Keratinocyte (primary cell): Measurements from ENCODE around the gene HHIPL2. TPM values are rescaled to one million over a fixed set of nuclear protein-coding genes. Genes with fewer than 3 reads are reported as not detected.

Experiments
- DNase-seq: peaks from one replicate; pipeline ENCODE4 v3.0.0-alpha.2; 2011; ENCODE audit warnings: low read depth, missing footprints, low spot score
- FAIRE-seq: peaks from 2 replicates; lab custom pipeline; 2011; peaks lifted over from hg19 to GRCh38; lab: Jason Lieb, UNC
- H2AFZ ChIP-seq: 2 replicates; pipeline ENCODE4 v1.6.0; 2012; ENCODE audit warnings: low read length, control low read depth, inconsistent platforms; ENCODE audit not compliant: control insufficient read depth
- H3K27ac ChIP-seq: 2 replicates; pipeline ENCODE4 v1.5.1; 2011; ENCODE audit warnings: low read length; ENCODE audit not compliant: control insufficient read depth, insufficient read depth
- H3K27me3 ChIP-seq: 3 replicates; pipeline ENCODE4 v1.6.0; 2011; ENCODE audit warnings: low read length; ENCODE audit not compliant: control insufficient read depth, insufficient read depth; ENCODE audit errors: extremely low read depth
- H3K36me3 ChIP-seq, 2 experiments: 2 replicates in 1 of 2; 3 replicates in 1 of 2; pipeline ENCODE4 v1.5.1; 2011; ENCODE audit warnings: low read length in 2 of 2, mild to moderate bottlenecking in 1 of 2; ENCODE audit not compliant: control insufficient read depth in 2 of 2, insufficient read depth in 2 of 2; ENCODE audit errors: extremely low read depth in 1 of 2
- H3K4me1 ChIP-seq: 3 replicates; pipeline ENCODE4 v1.5.1; 2011; ENCODE audit warnings: low read length; ENCODE audit not compliant: control insufficient read depth, insufficient read depth; ENCODE audit errors: extremely low read depth
- H3K4me2 ChIP-seq: 3 replicates; pipeline ENCODE4 v1.6.0; 2011; ENCODE audit warnings: low read depth, low read length; ENCODE audit not compliant: control insufficient read depth, insufficient read depth; ENCODE audit errors: extremely low read depth
- H3K4me3 ChIP-seq, 3 experiments: fragments of 200-600 bp in 1 of 3; sonication (generic) in 1 of 3; 2 replicates in 2 of 3; 3 replicates in 1 of 3; pipeline ENCODE4 v1.5.1; 2011 to 2016; ENCODE audit warnings: low read length in 3 of 3, mild to moderate bottlenecking in 3 of 3, control low read depth in 2 of 3, inconsistent platforms in 1 of 3, low read depth in 1 of 3, mixed read lengths in 1 of 3, mixed run types in 1 of 3, moderate library complexity in 1 of 3; ENCODE audit not compliant: control insufficient read depth in 2 of 3, insufficient read depth in 2 of 3; ENCODE audit errors: extremely low read depth in 1 of 3
- H3K79me2 ChIP-seq: 2 replicates; pipeline ENCODE4 v1.6.0; 2012; ENCODE audit warnings: low read length; ENCODE audit not compliant: control insufficient read depth, insufficient read depth
- H3K9ac ChIP-seq: 3 replicates; pipeline ENCODE4 v1.6.0; 2011; ENCODE audit warnings: low read length; ENCODE audit not compliant: control insufficient read depth, insufficient read depth; ENCODE audit errors: extremely low read depth
- H3K9me1 ChIP-seq: 3 replicates; pipeline ENCODE4 v1.6.0; 2011; ENCODE audit warnings: low read length; ENCODE audit not compliant: control insufficient read depth, insufficient read depth; ENCODE audit errors: extremely low read depth
- H3K9me3 ChIP-seq: 2 replicates; pipeline ENCODE4 v1.5.1; 2012; ENCODE audit warnings: low read depth, low read length; ENCODE audit not compliant: control insufficient read depth
- H4K20me1 ChIP-seq: 3 replicates; pipeline ENCODE4 v1.6.0; 2011; ENCODE audit warnings: low read length; ENCODE audit not compliant: control insufficient read depth, insufficient read depth; ENCODE audit errors: extremely low read depth
- EZH2 ChIP-seq: IDR thresholded peaks from one replicate; pipeline ENCODE4 v1.6.1; 2012; ENCODE audit warnings: inconsistent platforms, mild to moderate bottlenecking, low read length, moderate library complexity
- dilution Hi-C: fragments of 300-500 bp; cut with MboI; formaldehyde crosslinking; loops from one replicate; pipeline ENCODE4 v1.7.0; 2020; ENCODE audit warnings: low sequenced_read_pairs; ENCODE audit not compliant: extremely low pct_ligation_motif_present
- polyA plus RNA-seq, 5 experiments: library from polyadenylated mRNA; depleted of rRNA in 3 of 5; stranded (reverse) in 3 of 5; stranded (forward) in 1 of 5; unstranded in 1 of 5; fragments of >200 nt; gene quantifications; 1 replicate in 1 of 5; 2 replicates in 3 of 5; 3 replicates in 1 of 5; pipeline versions ENCODE4 v1.2.1 to v1.2.3, GENCODE V29; 2011 to 2012; ENCODE audit warnings: missing spikeins in 2 of 5, low read depth in 1 of 5, low replicate concordance in 1 of 5
- TF ChIP-seq, protein P1 (sequence below), 3 experiments: IDR thresholded peaks in 1 of 3; conservative IDR thresholded peaks in 1 of 3; optimal IDR thresholded peaks in 1 of 3; 2 replicates in 2 of 3; 3 replicates in 1 of 3; pipeline versions ENCODE3 to v1.5.1; 2011; ENCODE audit warnings: low read length in 3 of 3, mild to moderate bottlenecking in 3 of 3, moderate library complexity in 2 of 3, control low read depth in 1 of 3, inconsistent platforms in 1 of 3; ENCODE audit not compliant: insufficient read depth in 2 of 3; ENCODE audit errors: extremely low read depth in 1 of 3

Gene HHIPL2
- polyA plus RNA-seq, 1 donor (not counting 4 experiments of a cell fraction or from before 2014, with no cell fraction given), result 0.16 TPM

DNA sequence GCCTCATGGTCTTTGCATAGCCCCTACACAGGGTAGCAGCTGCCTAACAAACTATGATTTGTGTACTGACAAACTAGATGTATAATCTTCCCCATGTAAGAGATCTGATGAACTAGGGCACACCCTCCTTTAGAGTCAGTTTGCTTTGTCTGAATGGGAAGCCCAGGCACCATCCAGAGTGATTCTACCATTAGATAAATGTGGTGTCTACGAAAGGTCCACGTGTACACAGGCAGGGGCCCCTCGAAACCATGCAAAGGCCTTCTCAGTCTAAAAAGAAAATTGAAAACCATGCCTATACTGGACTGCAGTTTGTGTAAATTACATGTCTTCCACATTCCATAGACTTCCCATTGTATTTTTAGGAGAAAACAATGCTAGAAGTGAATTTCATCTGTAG lies 18.7 kb downstream of the HHIPL2 start:
- no peaks in the 10 kb centered on the region for H3K27me3 ChIP-seq
- H3K36me3 ChIP-seq, result no peaks in the 10 kb centered on the region
- TF ChIP-seq, protein P1, sequence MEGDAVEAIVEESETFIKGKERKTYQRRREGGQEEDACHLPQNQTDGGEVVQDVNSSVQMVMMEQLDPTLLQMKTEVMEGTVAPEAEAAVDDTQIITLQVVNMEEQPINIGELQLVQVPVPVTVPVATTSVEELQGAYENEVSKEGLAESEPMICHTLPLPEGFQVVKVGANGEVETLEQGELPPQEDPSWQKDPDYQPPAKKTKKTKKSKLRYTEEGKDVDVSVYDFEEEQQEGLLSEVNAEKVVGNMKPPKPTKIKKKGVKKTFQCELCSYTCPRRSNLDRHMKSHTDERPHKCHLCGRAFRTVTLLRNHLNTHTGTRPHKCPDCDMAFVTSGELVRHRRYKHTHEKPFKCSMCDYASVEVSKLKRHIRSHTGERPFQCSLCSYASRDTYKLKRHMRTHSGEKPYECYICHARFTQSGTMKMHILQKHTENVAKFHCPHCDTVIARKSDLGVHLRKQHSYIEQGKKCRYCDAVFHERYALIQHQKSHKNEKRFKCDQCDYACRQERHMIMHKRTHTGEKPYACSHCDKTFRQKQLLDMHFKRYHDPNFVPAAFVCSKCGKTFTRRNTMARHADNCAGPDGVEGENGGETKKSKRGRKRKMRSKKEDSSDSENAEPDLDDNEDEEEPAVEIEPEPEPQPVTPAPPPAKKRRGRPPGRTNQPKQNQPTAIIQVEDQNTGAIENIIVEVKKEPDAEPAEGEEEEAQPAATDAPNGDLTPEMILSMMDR (optimal IDR thresholded peaks at IDR 0.05 in 1 of 3, IDR thresholded peaks at IDR 0.05 in 1 of 3, conservative IDR thresholded peaks at IDR 0.05 in 1 of 3; ENCODE audit: extremely low read depth in 1 of 3, insufficient read depth in 2 of 3, low read length in 3 of 3), result no peak
- no peak for TF ChIP-seq EZH2
- no peak overlapping the region for H3K4me3 ChIP-seq
- H3K4me1 ChIP-seq, result no peaks in the 10 kb centered on the region
- no peak for DNase-seq
- no peaks in the 10 kb centered on the region for H3K79me2 ChIP-seq
- dilution Hi-C loops, result no loop called here
- no peak overlapping the region for H2AFZ ChIP-seq
- no peak for FAIRE-seq
- H3K27ac ChIP-seq, result no peak overlapping the region
- no peaks in the 10 kb centered on the region for H3K9me1 ChIP-seq
- H4K20me1 ChIP-seq, result no peaks in the 10 kb centered on the region
- H3K9me3 ChIP-seq, result no peaks in the 10 kb centered on the region
- H3K9ac ChIP-seq, result no peak overlapping the region
- H3K4me2 ChIP-seq, result no peak overlapping the region

DNA sequence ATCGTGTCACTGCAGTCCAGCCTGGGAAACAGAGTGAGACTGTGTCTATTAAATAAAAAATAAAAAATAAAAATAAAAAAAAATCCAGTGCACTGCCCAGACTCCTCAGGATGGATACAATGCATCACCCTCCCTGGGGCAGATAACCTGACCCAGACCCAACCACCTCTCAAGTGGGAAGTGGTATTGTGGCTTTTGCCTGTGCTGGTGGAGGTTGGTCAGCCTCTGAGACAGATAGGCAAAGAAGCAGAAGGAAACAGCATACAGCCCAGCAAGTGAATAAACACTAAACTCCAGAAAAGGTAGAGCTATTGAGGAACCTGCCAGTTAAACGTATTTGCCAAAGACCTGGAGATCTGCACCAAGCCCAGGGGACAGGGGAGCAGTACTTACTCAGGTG lies 22.0 kb downstream of the HHIPL2 start:
- Histone ChIP-seq H3K9me1 (no peaks in the 10 kb centered on the region), H3K27ac (no peak overlapping the region), H3K9ac (no peak overlapping the region), H3K4me1 (peaks cover 6% of the 10 kb centered on the region), H3K79me2 (no peaks in the 10 kb centered on the region), H3K27me3 (no peaks in the 10 kb centered on the region), H3K4me2 (no peak overlapping the region), H2AFZ (no peak overlapping the region), H3K36me3 (no peaks in the 10 kb centered on the region), H4K20me1 (no peaks in the 10 kb centered on the region), H3K4me3 (no peak overlapping the region), H3K9me3 (no peaks in the 10 kb centered on the region)
- DNase-seq, result no peak
- FAIRE-seq, result no peak
- TF ChIP-seq, protein P1 (optimal IDR thresholded peaks at IDR 0.05 in 1 of 3, IDR thresholded peaks at IDR 0.05 in 1 of 3, conservative IDR thresholded peaks at IDR 0.05 in 1 of 3; ENCODE audit: extremely low read depth in 1 of 3, insufficient read depth in 2 of 3, low read length in 3 of 3), result no peak
- TF ChIP-seq EZH2, result no peak
- dilution Hi-C loops, result no loop called here
